Stimulated activated effector memory CD8-positive, alpha-beta T cell treated with anti-CD3 and anti-CD28 coated beads, Interleukin-12 subunit alpha, Interleukin-12 subunit beta, amount 100 ng/mL, for 72 hours (primary cell): ENCODE data around the gene HOTAIR.

Experiments used
- ATAC-seq: fragments of 150-1000 bp; cut with Tn5 transposase; 2 replicates; pipeline ENCODE4 v1.10.0; 2021
- DNase-seq, 2 donors: peaks; one replicate each; pipeline ENCODE4 v3.0.0; 2021 to 2022; ENCODE audit warnings: low spot score in 2 of 2
- H3K27ac Mint-ChIP-seq: one replicate; pipeline ENCODE4 v1.8.0; 2022; ENCODE audit warnings: mild to moderate bottlenecking, mixed read lengths
- H3K36me3 Mint-ChIP-seq: one replicate; pipeline ENCODE4 v1.8.0; 2022; ENCODE audit warnings: mild to moderate bottlenecking, mixed read lengths
- H3K4me1 Mint-ChIP-seq: one replicate; pipeline ENCODE4 v1.8.0; 2022; ENCODE audit warnings: mixed read lengths
- H3K4me3 Mint-ChIP-seq: one replicate; pipeline ENCODE4 v1.8.0; 2022; ENCODE audit warnings: mild to moderate bottlenecking, mixed read lengths
- H3K9me3 Mint-ChIP-seq: one replicate; pipeline ENCODE4 v1.8.0; 2022; ENCODE audit warnings: mixed read lengths

Gene HOTAIR

DNA sequence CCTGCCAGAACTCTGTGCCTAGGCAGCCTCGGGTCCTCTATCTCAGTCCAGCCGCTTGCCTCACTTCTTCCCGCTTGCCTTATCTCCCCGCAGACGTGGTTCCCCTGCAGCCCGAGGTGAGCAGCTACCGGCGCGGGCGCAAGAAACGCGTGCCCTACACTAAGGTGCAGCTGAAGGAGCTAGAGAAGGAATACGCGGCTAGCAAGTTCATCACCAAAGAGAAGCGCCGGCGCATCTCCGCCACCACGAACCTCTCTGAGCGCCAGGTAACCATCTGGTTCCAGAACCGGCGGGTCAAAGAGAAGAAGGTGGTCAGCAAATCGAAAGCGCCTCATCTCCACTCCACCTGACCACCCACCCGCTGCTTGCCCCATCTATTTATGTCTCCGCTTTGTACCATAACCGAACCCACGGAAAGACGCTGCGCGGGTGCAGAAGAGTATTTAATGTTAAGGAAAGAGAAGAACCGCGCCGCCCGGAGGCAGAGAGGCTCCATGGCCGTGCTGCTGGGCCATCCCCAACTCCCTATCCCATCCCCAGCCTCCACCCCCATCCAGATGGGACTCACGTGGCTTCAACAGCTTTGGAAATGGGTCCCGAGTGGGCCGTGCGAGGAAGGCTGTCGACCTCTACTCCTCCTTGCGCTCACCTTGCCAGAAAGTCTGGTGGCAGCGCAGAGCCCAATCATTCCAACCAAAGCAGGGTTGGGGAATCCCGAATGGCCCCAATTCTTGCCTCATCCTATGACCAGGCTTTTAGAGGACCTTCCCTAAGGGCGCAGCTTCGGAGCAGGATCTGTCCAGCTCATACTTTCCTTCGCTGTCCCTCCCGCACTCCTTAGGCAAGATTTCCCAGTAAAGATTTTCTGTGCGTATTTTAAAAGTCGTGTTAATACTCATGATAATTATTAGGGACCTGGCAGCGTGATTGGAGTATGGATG is 29.6 kb downstream of the HOTAIR start:
- Mint-ChIP-seq H3K9me3 (no peaks in the 10 kb centered on the region), H3K4me3 (no peak overlapping the region), H3K27ac (no peak overlapping the region), H3K4me1 (peaks cover under 1% of the 10 kb centered on the region), H3K36me3 (no peaks in the 10 kb centered on the region)
- no peak for ATAC-seq
- DNase-seq = no peak

DNA sequence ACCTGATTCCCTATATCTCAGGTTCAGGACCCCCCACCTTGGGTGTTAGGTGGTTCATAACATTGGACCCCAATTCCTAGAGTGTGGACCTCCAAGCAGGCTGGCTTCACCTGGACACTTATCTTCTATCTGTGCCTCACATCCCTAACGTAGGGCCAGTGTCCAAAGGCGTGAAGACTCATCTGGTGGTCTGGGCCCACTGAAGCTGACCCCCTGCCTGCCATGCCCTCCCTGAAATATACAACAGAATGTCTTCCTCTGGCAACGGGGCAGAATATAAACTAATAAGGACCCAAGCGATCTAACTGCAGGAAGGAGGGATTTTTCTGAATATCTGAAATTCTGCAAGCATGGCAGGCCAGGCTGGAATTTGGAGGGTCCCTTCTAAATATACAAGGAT is 30.5 kb downstream of the HOTAIR start:
- H3K4me1 Mint-ChIP-seq = no peaks in the 10 kb centered on the region
- H3K27ac Mint-ChIP-seq = no peak overlapping the region
- DNase-seq = no peak
- H3K36me3 Mint-ChIP-seq = no peaks in the 10 kb centered on the region
- H3K9me3 Mint-ChIP-seq = no peaks in the 10 kb centered on the region
- no peak overlapping the region for H3K4me3 Mint-ChIP-seq
- no peak for ATAC-seq

DNA sequence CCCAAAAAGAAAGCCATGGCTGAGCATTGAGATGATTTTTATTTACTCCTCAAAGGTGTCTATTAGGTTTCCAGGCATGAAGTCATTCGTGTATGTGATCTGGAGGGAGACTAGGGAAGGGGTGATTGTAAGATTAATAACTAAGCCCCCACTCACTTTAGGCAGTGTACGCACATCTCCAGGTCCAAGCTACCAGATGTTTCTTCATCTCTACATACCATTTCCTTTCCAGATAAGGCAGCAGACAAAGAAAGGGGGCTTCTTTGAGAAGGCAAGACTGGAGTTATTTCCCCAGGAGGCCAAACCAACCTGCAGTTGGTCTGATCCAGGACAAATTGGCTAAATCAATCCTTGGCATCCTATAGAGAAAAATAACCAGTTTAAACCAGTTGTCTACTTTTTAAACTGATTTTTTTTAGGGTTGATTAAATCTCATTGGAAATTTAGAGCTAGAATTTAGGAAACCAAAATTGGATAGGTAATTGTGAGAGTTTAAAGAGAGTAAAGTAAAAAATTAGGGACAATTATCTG is 32.2 kb downstream of the HOTAIR start:
- no peak overlapping the region for H3K4me3 Mint-ChIP-seq
- H3K36me3 Mint-ChIP-seq = no peaks in the 10 kb centered on the region

GRCh38 chr12:53941750-53942149 is 33.0 kb downstream of the HOTAIR start:
- H3K9me3 Mint-ChIP-seq = no peaks in the 10 kb centered on the region
- H3K27ac Mint-ChIP-seq = no peak overlapping the region
- H3K36me3 Mint-ChIP-seq = no peaks in the 10 kb centered on the region
- ATAC-seq = no peak
- H3K4me3 Mint-ChIP-seq = no peak overlapping the region
- peaks cover 5% of the 10 kb centered on the region for H3K4me1 Mint-ChIP-seq
- DNase-seq = no peak

More for the DNA sequence above, 32.2 kb downstream of the HOTAIR start:
- DNase-seq (no peak), ATAC-seq (no peak)
- Mint-ChIP-seq H3K9me3 (no peaks in the 10 kb centered on the region), H3K4me1 (no peaks in the 10 kb centered on the region), H3K27ac (no peak overlapping the region)

- Mint-ChIP-seq H3K36me3 (no peaks in the 10 kb centered on the region), H3K27ac (no peak overlapping the region), H3K4me1 (peaks cover 5% of the 10 kb centered on the region), H3K9me3 (no peaks in the 10 kb centered on the region), H3K4me3 (no peak overlapping the region)
- no peak for DNase-seq
- ATAC-seq = no peak
Measured at GRCh38 chr12:53941187-53941586, 33.6 kb downstream of the HOTAIR start.

DNA sequence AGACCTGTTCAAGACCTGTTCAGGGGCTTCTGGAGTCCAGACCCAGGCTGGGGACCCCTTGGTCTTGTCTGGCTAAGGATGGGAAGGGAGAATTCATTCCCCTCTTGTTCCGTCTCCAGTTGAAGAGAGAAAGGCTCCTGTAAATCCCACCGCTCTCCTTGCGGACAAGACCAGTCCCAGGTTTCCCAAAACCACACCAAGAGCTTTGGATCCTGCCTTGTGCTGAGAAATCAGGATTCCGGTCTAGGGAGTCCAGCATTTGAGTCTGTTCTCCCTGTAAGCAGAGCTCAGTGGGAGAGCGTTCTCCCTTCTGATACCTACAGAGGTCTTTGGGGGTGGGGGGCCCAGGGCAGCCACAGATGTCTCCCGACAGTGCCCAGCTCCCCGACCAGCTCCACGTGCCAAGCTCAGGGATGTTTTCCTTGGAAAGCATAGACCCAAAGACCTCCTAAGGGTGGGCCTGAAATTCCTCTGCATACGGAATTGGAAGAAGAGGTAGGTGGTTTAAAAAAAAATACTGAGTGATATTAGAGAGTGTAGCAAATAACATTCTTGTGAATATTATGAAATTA is 34.2 kb downstream of the HOTAIR start:
- Mint-ChIP-seq H3K4me1 (peaks cover 11% of the 10 kb centered on the region), H3K9me3 (no peaks in the 10 kb centered on the region), H3K27ac (no peak overlapping the region), H3K4me3 (no peak overlapping the region), H3K36me3 (no peaks in the 10 kb centered on the region)
- no peak for DNase-seq
- no peak for ATAC-seq

- no peak overlapping the region for H3K4me3 Mint-ChIP-seq
- no peaks in the 10 kb centered on the region for H3K9me3 Mint-ChIP-seq
- no peaks in the 10 kb centered on the region for H3K36me3 Mint-ChIP-seq
- no peak overlapping the region for H3K27ac Mint-ChIP-seq
- DNase-seq (no peak), ATAC-seq (no peak)
- peaks cover 15% of the 10 kb centered on the region for H3K4me1 Mint-ChIP-seq
Measured at GRCh38 chr12:53939141-53940108, 35.3 kb downstream of the HOTAIR start.

GRCh38 chr12:53938326-53939140 is 36.2 kb downstream of the HOTAIR start, which contains the start of gene HOXC13:
Gene HOXC13, plus strand, starts transcription at chr12:53938831. Its CDS starts 76 bp downstream, at chr12:53938907.
- peaks cover 15% of the 10 kb centered on the region for H3K4me1 Mint-ChIP-seq
- no peaks in the 10 kb centered on the region for H3K36me3 Mint-ChIP-seq
- no peak for DNase-seq
- H3K27ac Mint-ChIP-seq = no peak within 1 kb of the TSS
- no peaks in the 10 kb centered on the region for H3K9me3 Mint-ChIP-seq
- no peak for ATAC-seq
- H3K4me3 Mint-ChIP-seq = no peak within 1 kb of the TSS

DNA sequence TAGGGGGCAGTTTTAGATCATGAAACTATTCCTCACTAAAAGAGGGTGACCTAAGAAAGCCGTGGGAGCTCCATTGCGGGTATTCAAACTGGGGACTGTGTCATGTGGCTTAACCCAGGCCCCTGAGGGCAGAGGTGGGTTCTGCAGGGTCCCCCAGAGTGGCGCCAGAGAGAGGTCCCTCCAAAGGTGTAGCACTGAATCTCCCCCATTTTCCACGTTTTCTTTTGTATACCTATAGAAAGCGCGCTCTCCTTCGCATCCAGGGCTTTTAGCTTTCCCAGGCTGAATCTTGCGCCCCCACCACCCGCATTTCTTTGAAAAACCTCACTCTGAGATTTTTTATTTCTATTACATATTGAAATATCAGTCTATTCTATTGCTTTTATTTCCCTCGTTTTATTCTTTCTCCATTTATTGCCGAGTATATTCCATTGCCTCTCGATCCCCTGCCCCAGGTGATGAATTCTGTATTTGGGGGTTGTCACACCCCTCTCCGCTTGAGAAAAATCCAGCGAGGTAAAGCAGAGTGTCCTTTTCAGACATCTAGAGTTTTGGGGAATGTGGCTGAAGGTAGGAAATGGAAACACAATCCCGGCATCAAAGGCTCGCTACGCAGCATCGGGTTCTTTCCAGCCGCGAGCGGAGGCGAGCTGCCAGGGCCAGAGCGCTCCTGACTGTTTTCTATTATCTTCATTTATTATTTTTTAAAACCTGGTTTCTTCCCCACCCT is 37.0 kb downstream of the HOTAIR start:
- H3K9me3 Mint-ChIP-seq = no peaks in the 10 kb centered on the region
- H3K27ac Mint-ChIP-seq = no peak overlapping the region
- H3K4me3 Mint-ChIP-seq = no peak overlapping the region
- no peaks in the 10 kb centered on the region for H3K36me3 Mint-ChIP-seq
- no peak for DNase-seq
- no peak for ATAC-seq
- peaks cover 15% of the 10 kb centered on the region for H3K4me1 Mint-ChIP-seq

DNA sequence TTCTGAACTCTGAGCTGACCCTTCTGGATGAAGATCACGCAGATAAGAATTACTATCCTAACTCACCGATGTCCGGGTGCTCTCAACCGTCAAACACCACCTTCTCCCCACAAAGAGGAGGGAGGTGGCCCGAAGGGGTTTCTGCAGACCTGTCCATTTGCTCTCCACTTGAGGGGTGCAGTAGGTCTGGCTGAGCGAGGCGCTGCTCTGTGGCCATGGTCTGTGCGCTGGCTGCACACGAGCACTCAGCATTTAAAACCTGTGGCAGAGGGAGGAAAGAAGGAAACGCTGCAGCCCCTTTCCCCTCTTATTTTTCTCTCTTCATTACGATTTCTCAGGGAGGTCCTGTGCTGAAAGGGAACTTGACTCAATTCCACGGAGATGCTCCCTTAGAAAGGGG is 37.7 kb downstream of the HOTAIR start:
- Mint-ChIP-seq H3K27ac (no peak overlapping the region), H3K4me3 (no peak overlapping the region), H3K36me3 (no peaks in the 10 kb centered on the region), H3K9me3 (no peaks in the 10 kb centered on the region), H3K4me1 (peaks cover 15% of the 10 kb centered on the region)
- DNase-seq (no peak), ATAC-seq (no peak)

DNA sequence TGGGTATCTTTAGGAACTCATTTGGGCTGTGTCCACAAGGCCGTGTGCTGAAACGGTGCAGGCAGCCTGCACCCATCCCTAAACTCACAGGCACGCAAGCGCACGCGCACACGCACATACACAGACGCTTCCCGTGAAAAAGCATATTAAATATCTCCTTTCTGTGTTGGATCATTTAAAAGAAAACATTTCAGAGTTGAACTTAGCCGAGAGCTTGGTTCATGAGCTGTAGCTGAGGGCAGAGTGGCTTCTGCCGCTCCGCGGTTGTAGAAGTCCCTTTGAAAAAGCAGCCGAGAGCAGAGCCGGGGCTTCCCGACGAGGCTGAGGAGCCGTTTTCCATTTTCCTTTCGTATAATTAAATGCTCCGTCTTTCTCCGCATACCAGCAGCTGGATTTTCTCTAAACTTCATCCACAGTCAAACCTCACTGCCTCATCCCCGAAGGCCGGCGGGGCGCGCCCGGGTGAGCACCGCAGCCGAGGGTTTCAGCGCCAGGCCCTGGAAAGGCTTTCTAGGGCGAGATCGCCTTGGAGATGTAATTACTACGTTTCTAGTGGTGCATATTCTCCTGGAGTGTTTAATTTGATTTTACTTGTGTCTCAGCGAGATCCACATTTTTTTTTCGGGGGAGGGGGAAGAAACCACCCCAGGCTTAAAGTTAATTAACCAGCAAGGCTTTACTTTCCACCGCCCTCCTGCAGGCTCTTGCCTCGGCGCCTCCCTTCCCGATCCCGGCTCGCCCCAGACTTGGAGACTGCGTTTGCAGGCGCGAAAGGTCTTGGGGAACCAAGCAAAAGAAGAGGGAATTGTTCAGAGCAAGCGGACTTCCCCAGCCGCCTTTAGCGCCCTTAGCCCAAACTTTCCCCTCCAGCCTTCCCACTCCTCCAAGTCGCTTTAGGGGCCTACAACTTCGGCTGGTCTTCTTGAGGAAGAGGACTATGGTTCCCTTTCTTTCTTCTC is 39.1 kb downstream of the HOTAIR start:
- no peak for ATAC-seq
- Mint-ChIP-seq H3K36me3 (no peaks in the 10 kb centered on the region), H3K9me3 (no peaks in the 10 kb centered on the region), H3K27ac (no peak overlapping the region), H3K4me1 (peaks cover 15% of the 10 kb centered on the region), H3K4me3 (no peak overlapping the region)
- DNase-seq = no peak

DNA sequence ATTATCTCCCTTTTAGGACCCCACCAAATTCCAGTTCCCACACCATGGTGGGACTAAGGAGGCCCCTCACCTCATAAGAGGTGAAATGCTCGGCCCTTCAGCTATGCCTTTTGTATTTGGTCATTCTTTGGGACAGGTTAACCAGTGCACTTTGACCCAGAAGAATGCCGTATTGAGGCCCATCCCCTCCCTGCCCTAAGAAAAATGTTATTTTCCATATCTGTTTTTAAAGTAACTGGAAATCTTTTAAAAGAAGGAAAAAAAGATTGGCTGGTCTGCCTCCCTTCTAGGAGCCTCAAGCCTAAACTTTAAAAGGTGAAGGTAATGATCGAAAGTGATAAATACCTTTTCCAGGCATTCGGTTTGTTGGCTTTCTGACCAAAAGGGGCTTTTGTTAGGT is 41.8 kb downstream of the HOTAIR start:
- H3K9me3 Mint-ChIP-seq = no peaks in the 10 kb centered on the region
- no peak for DNase-seq
- ATAC-seq = no peak
- no peaks in the 10 kb centered on the region for H3K36me3 Mint-ChIP-seq
- H3K4me3 Mint-ChIP-seq = no peak overlapping the region
- no peak overlapping the region for H3K27ac Mint-ChIP-seq
- peaks cover 15% of the 10 kb centered on the region for H3K4me1 Mint-ChIP-seq
